Endothelial cell (in vitro differentiated cells): ENCODE data around the gene PPP6R2. TPM values are rescaled to one million over a fixed set of nuclear protein-coding genes. Genes with fewer than 3 reads are reported as not detected.

Experiments used
- DNase-seq: peaks from one replicate; pipeline ENCODE4 v3.0.0; 2021; ENCODE audit warnings: low spot score
- H3K27ac Mint-ChIP-seq: one replicate; pipeline ENCODE4 v1.8.0; 2021; ENCODE audit warnings: mixed read lengths, inconsistent platforms; ENCODE audit not compliant: unreplicated experiment
- H3K27me3 Mint-ChIP-seq: one replicate; pipeline ENCODE4 v1.8.0; 2021; ENCODE audit warnings: mild to moderate bottlenecking, moderate library complexity, mixed read lengths, inconsistent platforms; ENCODE audit not compliant: unreplicated experiment
- H3K36me3 Mint-ChIP-seq: one replicate; pipeline ENCODE4 v1.8.0; 2021; ENCODE audit warnings: mild to moderate bottlenecking, low read depth, mixed read lengths, inconsistent platforms; ENCODE audit not compliant: unreplicated experiment
- H3K4me1 Mint-ChIP-seq: one replicate; pipeline ENCODE4 v1.8.0; 2021; ENCODE audit warnings: mild to moderate bottlenecking, mixed read lengths, inconsistent platforms; ENCODE audit not compliant: unreplicated experiment
- H3K4me3 Mint-ChIP-seq: one replicate; pipeline ENCODE4 v1.8.0; 2021; ENCODE audit warnings: mild to moderate bottlenecking, mixed read lengths, inconsistent platforms; ENCODE audit not compliant: unreplicated experiment
- H3K9me3 Mint-ChIP-seq: one replicate; pipeline ENCODE4 v1.8.0; 2021; ENCODE audit warnings: mixed read lengths, inconsistent platforms; ENCODE audit not compliant: unreplicated experiment
- CTCF ChIP-seq: fragments of 200-600 bp; sonication (generic); IDR thresholded peaks from one replicate; pipeline ENCODE4 v1.5.0; 2021; ENCODE audit warnings: antibody characterized with exemption; ENCODE audit not compliant: unreplicated experiment
- total RNA-seq: library from RNA; stranded (reverse); fragmentation: NEBNext Ultra II Directional; extraction: Animal tissue kit (Norgen Biotek cat#: 25700); gene quantifications from one replicate; pipeline ENCODE4 v1.2.1, GENCODE V29; 2021; ENCODE audit not compliant: unreplicated experiment

The PPP6R2 gene
- total RNA-seq, 1 donor from 2014 or later: 50.9 TPM

GRCh38 chr22:50313021-50313420, 30.1 kb upstream of the PPP6R2 start:
- H3K36me3 Mint-ChIP-seq: no peaks in the 10 kb centered on the region
- no peaks in the 10 kb centered on the region for H3K9me3 Mint-ChIP-seq
- H3K27ac Mint-ChIP-seq: no peak overlapping the region
- H3K4me3 Mint-ChIP-seq: no peak overlapping the region
- H3K4me1 Mint-ChIP-seq: peaks cover 6% of the 10 kb centered on the region
- no peak for TF ChIP-seq CTCF
- DNase-seq: no peak
- peaks cover 3% of the 10 kb centered on the region for H3K27me3 Mint-ChIP-seq

- DNase-seq: no peak
- Mint-ChIP-seq H3K4me3 (no peak overlapping the region), H3K9me3 (no peaks in the 10 kb centered on the region), H3K4me1 (peaks cover 3% of the 10 kb centered on the region), H3K27ac (no peak overlapping the region), H3K27me3 (peaks cover 3% of the 10 kb centered on the region), H3K36me3 (no peaks in the 10 kb centered on the region)
- no peak for TF ChIP-seq CTCF
These were observed 29.5 kb upstream of the PPP6R2 start for GRCh38 chr22:50313600-50313999.

GRCh38 chr22:50314081-50314454, 29.1 kb upstream of the PPP6R2 start:
- H3K36me3 Mint-ChIP-seq: no peaks in the 10 kb centered on the region
- H3K9me3 Mint-ChIP-seq: no peaks in the 10 kb centered on the region
- no peak overlapping the region for H3K27ac Mint-ChIP-seq
- no peak for TF ChIP-seq CTCF
- no peak overlapping the region for H3K4me3 Mint-ChIP-seq
- no peaks in the 10 kb centered on the region for H3K4me1 Mint-ChIP-seq
- no peak for DNase-seq
- H3K27me3 Mint-ChIP-seq: no peaks in the 10 kb centered on the region

GRCh38 chr22:50314455-50315288, 28.5 kb upstream of the PPP6R2 start:
- Mint-ChIP-seq H3K9me3 (no peaks in the 10 kb centered on the region), H3K27me3 (no peaks in the 10 kb centered on the region), H3K4me3 (no peak overlapping the region), H3K27ac (no peak overlapping the region), H3K4me1 (no peaks in the 10 kb centered on the region), H3K36me3 (no peaks in the 10 kb centered on the region)
- DNase-seq: no peak
- no peak for TF ChIP-seq CTCF

GRCh38 chr22:50315289-50316113, 27.6 kb upstream of the PPP6R2 start:
- H3K27me3 Mint-ChIP-seq: no peaks in the 10 kb centered on the region
- no peaks in the 10 kb centered on the region for H3K36me3 Mint-ChIP-seq
- TF ChIP-seq CTCF: no peak
- no peaks in the 10 kb centered on the region for H3K4me1 Mint-ChIP-seq
- no peak overlapping the region for H3K27ac Mint-ChIP-seq
- no peaks in the 10 kb centered on the region for H3K9me3 Mint-ChIP-seq
- DNase-seq: no peak
- no peak overlapping the region for H3K4me3 Mint-ChIP-seq
